Left lung (tissue), 10 donors: ENCODE data around the gene RLN3. TPM values are rescaled to one million over a fixed set of nuclear protein-coding genes. Genes with fewer than 3 reads are reported as not detected.

ENCODE experiments used
- ATAC-seq: fragments of 200-7000 bp; cut with Tn5 transposase; one replicate; pipeline ENCODE4 v1.9.1; 2020; ENCODE audit warnings: moderate library complexity
- DNase-seq, 4 donors: peaks; one replicate each; pipeline ENCODE4 v3.0.0-alpha.2; 2013 to 2020
- H3K27ac ChIP-seq, 2 donors: fragments of 200-600 bp; sonication (generic) in 1 of 2; one replicate each; pipeline versions ENCODE4 v1.5.0 to v1.8.0; 2020 to 2021
- H3K27me3 ChIP-seq, 2 donors: fragments of 200-600 bp; sonication (generic) in 1 of 2; one replicate each; pipeline versions ENCODE4 v1.5.0 to v1.8.0; 2020 to 2021
- H3K36me3 ChIP-seq, 2 donors: fragments of 200-600 bp; sonication (generic) in 1 of 2; one replicate each; pipeline versions ENCODE4 v1.5.0 to v1.8.0; 2020 to 2021
- H3K4me1 ChIP-seq, 2 donors: fragments of 200-600 bp; one replicate each; pipeline ENCODE4 v1.8.0; 2021
- H3K4me3 ChIP-seq, 2 donors: fragments of 200-600 bp; sonication (generic) in 1 of 2; one replicate each; pipeline versions ENCODE4 v1.5.0 to v1.8.0; 2020 to 2021; ENCODE audit warnings: mild to moderate bottlenecking in 1 of 2
- H3K9me3 ChIP-seq, 2 donors: fragments of 200-600 bp; sonication (generic) in 1 of 2; one replicate each; pipeline versions ENCODE4 v1.5.0 to v1.8.0; 2020 to 2021
- intact Hi-C, 2 donors: fragments of 100-400 bp; cut with DNase I; formaldehyde crosslinking; loops; one replicate each; pipeline versions ENCODE4 v1.11.2 to v1.14.2; 2022
- polyA plus RNA-seq, 6 donors: library from polyadenylated mRNA; unstranded; fragments of 120-200 nt; gene quantifications; one replicate each; pipeline ENCODE4 v1.2.1, GENCODE V29; 2013; ENCODE audit not compliant: insufficient read length in 6 of 6
- total RNA-seq, 2 donors: library from RNA; stranded (reverse); fragmentation: NEBNext Ultra II Directional; extraction: Animal tissue kit (Norgen Biotek cat#: 25700); gene quantifications; one replicate each; pipeline ENCODE4 v1.2.1, GENCODE V29; 2021
- TF ChIP-seq, protein P1 (sequence below), 2 donors: fragments of 200-600 bp; sonication (generic) in 1 of 2; IDR thresholded peaks; one replicate each; pipeline versions ENCODE4 v1.5.0 to v1.8.0; 2021; ENCODE audit warnings: antibody characterized with exemption in 2 of 2
- donor health status: DM: no; HTN: yes; CAD: no.
- donor health status: DM: no; HTN: no; CAD: no.

The RLN3 gene
- total and polyA plus RNA-seq, 8 donors: not detected

DNA sequence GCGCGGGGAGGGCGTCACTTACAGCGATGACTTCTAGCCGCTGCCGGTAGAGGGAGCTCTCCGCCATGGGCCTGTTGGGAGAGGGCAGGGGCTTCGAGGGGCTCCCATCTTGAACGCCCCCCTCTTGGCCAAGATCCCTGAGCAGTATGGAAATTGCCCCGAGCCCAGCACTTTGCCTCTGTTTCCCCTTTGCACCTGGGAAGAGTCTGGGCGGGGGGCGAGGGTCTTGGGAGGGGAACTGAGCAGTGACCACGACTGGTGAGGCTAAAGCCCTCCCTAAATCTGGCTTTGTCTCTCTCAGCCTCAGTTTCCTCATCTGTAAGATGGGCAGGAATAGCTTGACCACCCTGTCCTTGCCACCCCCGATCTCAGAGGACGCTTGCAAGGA lies 31.1 kb downstream of the RLN3 start:
- Histone ChIP-seq H3K9me3 (no peaks in the 10 kb centered on the region), H3K4me3 (no peak overlapping the region), H3K27me3 (peaks cover 11 to 64% of the 10 kb centered on the region in 2 donors), H3K27ac (no peak overlapping the region), H3K4me1 (peaks cover 0 to 23% of the 10 kb centered on the region in 2 donors), H3K36me3 (no peaks in the 10 kb centered on the region)
- intact Hi-C loops: no loop called here
- no peak for ATAC-seq
- DNase-seq: no peak
- TF ChIP-seq, protein P1, sequence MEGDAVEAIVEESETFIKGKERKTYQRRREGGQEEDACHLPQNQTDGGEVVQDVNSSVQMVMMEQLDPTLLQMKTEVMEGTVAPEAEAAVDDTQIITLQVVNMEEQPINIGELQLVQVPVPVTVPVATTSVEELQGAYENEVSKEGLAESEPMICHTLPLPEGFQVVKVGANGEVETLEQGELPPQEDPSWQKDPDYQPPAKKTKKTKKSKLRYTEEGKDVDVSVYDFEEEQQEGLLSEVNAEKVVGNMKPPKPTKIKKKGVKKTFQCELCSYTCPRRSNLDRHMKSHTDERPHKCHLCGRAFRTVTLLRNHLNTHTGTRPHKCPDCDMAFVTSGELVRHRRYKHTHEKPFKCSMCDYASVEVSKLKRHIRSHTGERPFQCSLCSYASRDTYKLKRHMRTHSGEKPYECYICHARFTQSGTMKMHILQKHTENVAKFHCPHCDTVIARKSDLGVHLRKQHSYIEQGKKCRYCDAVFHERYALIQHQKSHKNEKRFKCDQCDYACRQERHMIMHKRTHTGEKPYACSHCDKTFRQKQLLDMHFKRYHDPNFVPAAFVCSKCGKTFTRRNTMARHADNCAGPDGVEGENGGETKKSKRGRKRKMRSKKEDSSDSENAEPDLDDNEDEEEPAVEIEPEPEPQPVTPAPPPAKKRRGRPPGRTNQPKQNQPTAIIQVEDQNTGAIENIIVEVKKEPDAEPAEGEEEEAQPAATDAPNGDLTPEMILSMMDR (IDR thresholded peaks at IDR 0.05): peak; percentile 34 to 38

DNA sequence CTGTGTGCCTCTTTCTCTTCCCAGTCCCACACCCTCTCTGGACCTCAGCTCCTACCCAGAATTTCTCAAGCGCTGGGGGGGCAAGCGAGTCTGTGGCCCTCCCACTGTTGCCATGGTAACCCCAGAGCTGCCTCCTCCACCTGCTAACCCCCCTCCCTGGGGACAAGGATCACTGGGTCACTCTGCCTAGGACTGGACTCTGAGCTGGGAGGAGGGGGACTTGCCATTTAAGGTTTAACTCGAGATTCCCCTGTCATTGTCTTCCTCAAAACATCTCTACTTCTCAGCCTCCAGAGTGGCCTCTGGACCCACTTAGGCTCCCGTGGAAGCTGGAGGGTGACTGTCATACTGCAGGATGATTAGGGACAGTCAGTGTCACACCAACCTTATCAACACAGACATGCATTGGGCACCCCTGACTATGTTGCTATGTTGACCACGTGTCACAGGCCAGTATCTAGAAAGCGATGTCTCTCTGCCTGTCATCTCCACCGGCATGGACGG lies 31.8 kb downstream of the RLN3 start:
- TF ChIP-seq, protein P1 (IDR thresholded peaks at IDR 0.05): no peak
- ATAC-seq (no peak), DNase-seq (no peak)
- no peak overlapping the region for H3K4me3 ChIP-seq
- peaks cover 11 to 64% of the 10 kb centered on the region in 2 donors for H3K27me3 ChIP-seq
- H3K4me1 ChIP-seq: peaks cover 0 to 23% of the 10 kb centered on the region in 2 donors
- H3K36me3 ChIP-seq: no peaks in the 10 kb centered on the region
- H3K9me3 ChIP-seq: no peaks in the 10 kb centered on the region
- intact Hi-C loops: loop anchor here in 1 of 2 donors (10.0 kb wide), 1 partner anchor 175 kb away; no protein-coding TSS in a partner anchor
- no peak overlapping the region for H3K27ac ChIP-seq

DNA sequence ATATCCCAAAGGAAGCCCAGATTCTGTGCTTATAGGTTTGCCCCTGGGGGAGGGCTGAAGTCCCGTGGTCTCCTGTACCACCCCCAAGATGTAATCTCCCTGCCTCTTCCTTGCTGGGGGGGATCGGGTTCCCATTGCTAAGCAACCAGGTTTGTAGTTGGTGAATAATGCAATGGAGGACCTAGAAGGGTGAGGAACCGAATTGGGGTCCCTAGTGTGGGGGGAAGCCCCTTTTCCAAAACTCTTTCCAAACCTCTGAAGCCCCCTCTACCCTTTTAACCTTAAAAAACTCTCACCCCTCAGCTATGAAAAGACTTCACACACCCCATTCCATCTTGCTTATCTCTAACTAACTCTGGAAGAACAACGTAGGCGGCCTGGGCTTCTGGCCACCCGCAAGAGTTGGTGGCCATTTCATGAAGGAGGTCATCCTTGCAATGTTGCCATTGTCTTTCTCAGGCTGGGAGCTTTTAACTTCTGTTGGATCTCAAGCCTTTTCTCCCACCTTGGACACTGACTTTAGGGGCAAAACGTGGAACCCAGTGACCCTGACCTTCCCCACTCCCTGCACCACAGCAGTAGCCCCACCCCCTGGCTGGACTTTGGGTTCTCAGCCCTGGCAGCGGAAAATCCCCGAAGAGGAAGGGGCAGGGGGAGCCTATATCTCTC lies 33.3 kb downstream of the RLN3 start:
- intact Hi-C loops: loop anchor here in 1 of 2 donors (10.0 kb wide), 1 partner anchor 176 kb away; no protein-coding TSS in a partner anchor
- no peak overlapping the region for H3K27ac ChIP-seq
- H3K27me3 ChIP-seq: peaks cover 11 to 63% of the 10 kb centered on the region in 2 donors
- TF ChIP-seq, protein P1 (IDR thresholded peaks at IDR 0.05): no peak
- H3K4me1 ChIP-seq: peaks cover 0 to 23% of the 10 kb centered on the region in 2 donors
- peak; percentile 53 for ATAC-seq
- no peaks in the 10 kb centered on the region for H3K9me3 ChIP-seq
- H3K36me3 ChIP-seq: no peaks in the 10 kb centered on the region
- DNase-seq: no peak
- H3K4me3 ChIP-seq: peak overlapping the region in 1 of 2 donors; percentile 33

DNA sequence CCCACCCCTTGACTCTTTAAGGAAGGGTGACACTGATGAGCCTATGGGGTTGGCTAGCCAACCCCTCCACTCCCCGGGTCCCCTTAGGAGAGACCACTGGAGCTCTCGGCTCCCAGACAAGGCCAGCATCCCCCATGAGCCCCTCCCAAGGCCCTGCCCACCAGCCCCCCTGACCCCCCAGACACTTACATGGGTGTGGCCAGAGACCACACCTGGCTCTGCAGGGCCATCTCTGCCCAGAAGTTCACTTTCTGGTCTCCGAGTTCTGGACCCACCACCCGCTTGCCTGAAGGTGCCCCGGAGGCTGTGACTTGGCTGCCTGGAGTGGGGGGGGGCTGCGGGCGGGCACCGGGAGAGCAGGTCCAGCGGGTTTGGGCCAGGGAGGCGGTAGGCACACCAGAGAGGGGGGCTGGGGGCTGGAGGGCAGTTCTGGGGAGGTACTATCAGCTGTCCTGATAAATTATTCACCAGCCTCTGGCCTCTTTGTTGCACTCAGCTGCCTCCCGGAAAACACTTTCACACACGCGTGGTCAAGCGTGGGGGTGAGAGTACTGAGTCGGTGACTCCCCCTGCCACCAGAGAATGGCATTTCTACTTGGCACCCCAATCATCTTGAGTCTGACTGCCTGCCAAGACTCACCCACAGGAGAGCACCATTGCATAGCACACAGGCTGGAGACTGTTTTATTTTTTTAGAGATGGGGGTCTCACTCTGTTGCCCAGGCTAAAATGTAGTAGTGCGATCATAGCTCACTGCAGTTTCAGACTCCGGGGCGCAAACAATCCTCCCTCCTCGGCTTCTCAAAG lies 34.0 kb downstream of the RLN3 start, which contains the start of gene PALM3:
PALM3 (minus strand) TSS at position 326 of the 807 bp plus-strand sequence; CDS start at position 230, 96 bp downstream.
- Histone ChIP-seq H3K4me1 (peaks cover 0 to 22% of the 10 kb centered on the region in 2 donors), H3K27ac (no peak within 1 kb of the TSS), H3K4me3 (peak within 1 kb of the TSS in 1 of 2 donors; percentile 33), H3K27me3 (peaks cover 11 to 56% of the 10 kb centered on the region in 2 donors), H3K9me3 (no peaks in the 10 kb centered on the region), H3K36me3 (no peaks in the 10 kb centered on the region)
- DNase-seq: peak in 2 of 4 donors; percentile 59 to 73
- intact Hi-C loops: loop anchor here in 1 of 2 donors (10.0 kb wide), 1 partner anchor 177 kb away; no protein-coding TSS in a partner anchor
- TF ChIP-seq, protein P1 (IDR thresholded peaks at IDR 0.05): no peak
- ATAC-seq: peak; percentile 90

DNA sequence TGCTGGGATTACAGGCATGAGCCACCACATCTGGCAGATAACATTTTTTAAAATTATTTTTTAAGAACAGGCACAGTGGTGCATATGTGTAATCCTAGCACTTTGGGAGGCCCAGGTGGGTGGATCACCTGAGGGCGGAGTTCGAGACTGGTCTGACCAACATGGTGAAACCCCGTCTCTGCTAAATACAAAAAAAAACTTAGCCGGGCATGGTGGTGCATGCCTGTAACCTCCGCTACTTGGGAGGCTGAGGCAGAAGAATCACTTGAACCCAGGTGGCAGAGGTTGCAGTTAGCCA lies 34.6 kb downstream of the RLN3 start:
- no peaks in the 10 kb centered on the region for H3K36me3 ChIP-seq
- no peak overlapping the region for H3K27ac ChIP-seq
- ATAC-seq (no peak), DNase-seq (no peak)
- peaks cover 0 to 17% of the 10 kb centered on the region in 2 donors for H3K4me1 ChIP-seq
- H3K27me3 ChIP-seq: peaks cover 11 to 50% of the 10 kb centered on the region in 2 donors
- intact Hi-C loops: loop anchor here in 1 of 2 donors (10.0 kb wide), 1 partner anchor 178 kb away; no protein-coding TSS in a partner anchor
- no peak overlapping the region for H3K4me3 ChIP-seq
- no peaks in the 10 kb centered on the region for H3K9me3 ChIP-seq
- TF ChIP-seq, protein P1 (IDR thresholded peaks at IDR 0.05): no peak
